GM21717 (cell line): ENCODE data around the gene CPLANE2.
A peak's percentile ranks its signal among the peaks of the same experiment; 100 is the strongest.
"Not testable (repeated sequence)": the region's sequence is repeated elsewhere in the genome, so short reads cannot be mapped to it uniquely, and the experiment has no call there.

Experiments used
- ATAC-seq: cut with Tn5 transposase; IDR thresholded peaks from one replicate; pipeline ENCODE4 v1.9.1; 2021; ENCODE audit warnings: mild to moderate bottlenecking, moderate library complexity; ENCODE audit not compliant: unreplicated experiment

CPLANE2 gene

GRCh38 chr1:16249596-16250241 lies 12.7 kb upstream of the CPLANE2 start:
- no peak for ATAC-seq

GRCh38 chr1:16248603-16249516 lies 11.9 kb upstream of the CPLANE2 start:
- ATAC-seq = peak; percentile 44

DNA sequence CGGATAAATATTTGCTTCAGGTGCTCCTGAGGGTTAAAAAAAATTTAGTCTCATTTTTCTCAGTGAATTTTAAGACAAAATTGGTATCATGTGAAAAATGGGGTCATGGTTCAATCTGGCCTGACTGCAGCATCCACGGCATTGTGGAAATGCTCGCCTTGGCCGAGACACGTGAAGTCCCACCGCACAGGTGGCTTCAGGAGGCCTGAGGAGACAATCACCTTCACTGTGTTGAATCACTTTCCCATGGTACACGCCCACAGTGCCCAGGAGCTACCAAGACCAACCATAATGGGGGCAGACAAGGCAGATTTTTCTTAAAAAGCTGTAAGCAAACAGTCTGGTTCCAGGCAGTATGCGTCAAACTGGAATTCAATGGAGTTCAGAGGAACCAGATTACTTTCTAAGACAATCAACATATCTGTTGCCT lies 11.0 kb upstream of the CPLANE2 start:
- ATAC-seq = no peak

DNA sequence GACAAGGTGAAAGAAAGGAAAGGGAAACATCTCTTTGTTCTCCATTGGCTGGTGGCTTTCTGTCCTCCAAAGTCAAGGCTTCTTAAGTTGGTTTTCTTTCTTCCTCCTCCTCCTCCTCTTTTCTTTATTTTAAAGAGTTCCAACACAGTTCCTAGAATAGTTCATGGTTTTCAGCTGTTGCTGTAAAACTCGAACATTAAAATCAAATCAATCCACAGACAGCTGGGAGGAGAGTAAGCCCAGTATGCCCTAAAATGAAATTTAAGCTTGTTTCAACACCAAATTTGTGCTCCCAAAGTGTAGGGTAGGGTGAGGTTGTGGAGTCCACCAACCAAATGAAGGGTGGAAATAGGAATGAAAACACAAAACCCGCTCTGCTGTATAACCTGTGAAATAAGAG lies 10.5 kb upstream of the CPLANE2 start:
- ATAC-seq = no peak

DNA sequence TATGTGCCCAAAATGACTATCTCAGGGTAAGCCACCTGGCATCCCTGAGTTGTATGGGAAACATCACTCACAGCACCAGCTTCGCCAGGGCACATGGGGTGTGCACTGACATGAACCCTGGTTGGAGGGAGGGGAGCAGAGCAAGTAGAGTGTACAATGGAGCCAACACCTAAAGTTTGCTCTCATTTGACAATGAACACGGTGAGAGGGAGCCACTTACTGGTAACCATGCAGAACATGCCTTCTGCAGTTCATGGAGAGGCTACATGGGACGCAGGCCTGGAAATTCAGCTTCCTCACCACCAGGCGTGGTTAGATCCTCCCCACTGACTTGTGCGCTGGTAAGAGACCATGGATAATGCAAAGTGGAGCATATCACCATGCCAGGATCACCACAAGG lies 10.0 kb upstream of the CPLANE2 start:
- no peak for ATAC-seq

GRCh38 chr1:16246239-16246638 lies 9.3 kb upstream of the CPLANE2 start:
- ATAC-seq = not testable (repeated sequence)

- ATAC-seq = no peak
These were observed 8.7 kb upstream of the CPLANE2 start for GRCh38 chr1:16245476-16246196.

DNA sequence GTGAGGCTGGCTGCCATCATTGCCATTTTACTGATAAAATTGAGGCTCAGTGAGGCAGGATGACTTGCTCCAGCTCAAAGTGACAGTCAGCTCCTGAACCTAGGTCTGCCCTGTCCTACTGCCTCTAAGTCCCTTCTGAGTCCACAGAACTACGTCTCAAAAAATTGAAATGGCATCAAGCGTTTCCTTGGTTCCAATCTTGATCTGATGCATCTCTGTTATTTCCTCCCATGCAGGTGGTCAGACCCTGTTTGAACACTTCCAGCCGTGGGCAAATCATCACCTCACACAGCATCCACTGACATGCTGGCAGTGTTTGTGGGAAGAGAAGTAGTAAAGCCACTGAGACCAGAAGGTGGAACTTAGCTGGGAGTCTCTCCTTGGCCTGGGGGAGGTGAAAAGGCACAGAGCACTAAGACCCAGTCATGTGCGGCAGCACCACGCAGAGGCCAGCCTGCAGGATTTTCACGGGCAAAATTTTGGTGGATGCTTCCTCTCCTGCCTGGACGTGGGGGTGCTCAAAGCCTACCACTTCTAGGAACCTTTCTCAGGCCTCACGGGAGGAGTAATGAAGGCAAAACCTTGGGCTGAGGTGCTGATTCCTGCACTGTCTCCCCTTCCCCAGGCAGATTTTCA lies 7.8 kb upstream of the CPLANE2 start:
- no peak for ATAC-seq

- no peak for ATAC-seq
These were observed 7.1 kb upstream of the CPLANE2 start for GRCh38 chr1:16243936-16244649.

DNA sequence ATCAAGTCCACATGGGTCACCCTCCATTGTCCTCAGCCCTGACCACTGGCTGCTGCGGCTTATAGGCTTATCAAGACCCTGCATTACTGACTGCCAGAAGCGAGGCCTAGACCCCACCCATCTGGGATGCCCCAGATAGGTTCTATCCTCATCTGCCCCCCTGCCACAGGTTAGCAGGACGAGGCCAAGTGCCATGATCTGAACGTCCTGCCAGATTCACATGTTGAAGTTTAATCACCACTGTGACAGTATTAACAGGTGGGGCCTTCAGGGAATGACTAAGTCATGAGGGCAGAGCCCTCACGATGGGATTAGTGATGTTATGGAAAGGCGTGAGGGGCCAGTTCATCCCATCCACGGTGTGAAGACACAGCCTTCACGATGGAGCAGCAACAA lies 6.2 kb upstream of the CPLANE2 start:
- ATAC-seq = no peak

- no peak for ATAC-seq
These were observed 5.7 kb upstream of the CPLANE2 start for GRCh38 chr1:16242556-16243214.

DNA sequence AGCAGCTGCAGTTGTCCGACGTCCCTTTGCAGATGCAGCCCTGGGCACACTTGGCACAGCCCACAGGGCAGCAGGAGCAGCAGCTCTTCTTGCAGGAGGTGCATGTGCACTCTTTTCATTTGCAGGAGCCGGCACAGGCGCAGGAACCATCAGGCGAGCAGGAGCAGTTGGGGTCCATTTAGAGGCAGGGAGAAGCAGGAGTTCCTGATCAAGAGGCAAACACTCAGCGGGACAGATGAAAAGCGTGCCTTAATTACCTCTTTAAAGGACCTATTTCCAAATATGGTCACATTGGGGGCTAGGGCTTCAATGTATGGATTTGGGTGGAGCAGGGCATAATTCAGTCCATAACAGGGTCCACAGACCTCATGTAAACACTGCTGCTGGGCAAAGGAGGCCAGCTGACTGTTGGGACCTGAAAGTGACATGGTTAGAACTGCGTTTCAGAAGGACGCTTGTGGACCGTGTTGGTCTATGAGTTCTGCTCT lies 4.3 kb upstream of the CPLANE2 start:
- ATAC-seq = no peak

- no peak for ATAC-seq
These were observed 3.0 kb upstream of the CPLANE2 start for GRCh38 chr1:16239972-16240491.

DNA sequence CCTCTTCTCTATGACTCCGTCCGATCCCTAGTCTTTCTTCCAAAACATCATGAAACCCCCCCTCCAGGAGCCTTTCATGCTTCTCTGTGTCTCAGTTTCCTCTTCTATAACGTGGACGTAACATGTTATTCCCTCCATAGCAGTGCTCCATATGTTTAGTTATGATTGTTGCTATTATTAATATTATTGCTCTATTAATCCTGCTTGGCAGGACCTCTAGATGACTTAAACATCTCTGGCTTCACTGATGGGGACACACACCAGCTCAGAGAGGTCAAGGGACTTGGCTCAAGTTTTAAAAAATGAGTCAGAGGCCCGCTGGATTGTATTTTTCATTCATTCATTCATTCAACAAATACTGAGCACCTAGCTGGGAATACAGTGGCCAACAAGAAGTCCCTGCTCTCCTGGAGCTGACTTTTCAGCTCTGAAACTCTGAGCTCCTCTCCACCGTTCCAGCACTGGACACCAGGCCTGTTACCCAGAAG lies 404 bp upstream of the CPLANE2 start:
- ATAC-seq = no peak

DNA sequence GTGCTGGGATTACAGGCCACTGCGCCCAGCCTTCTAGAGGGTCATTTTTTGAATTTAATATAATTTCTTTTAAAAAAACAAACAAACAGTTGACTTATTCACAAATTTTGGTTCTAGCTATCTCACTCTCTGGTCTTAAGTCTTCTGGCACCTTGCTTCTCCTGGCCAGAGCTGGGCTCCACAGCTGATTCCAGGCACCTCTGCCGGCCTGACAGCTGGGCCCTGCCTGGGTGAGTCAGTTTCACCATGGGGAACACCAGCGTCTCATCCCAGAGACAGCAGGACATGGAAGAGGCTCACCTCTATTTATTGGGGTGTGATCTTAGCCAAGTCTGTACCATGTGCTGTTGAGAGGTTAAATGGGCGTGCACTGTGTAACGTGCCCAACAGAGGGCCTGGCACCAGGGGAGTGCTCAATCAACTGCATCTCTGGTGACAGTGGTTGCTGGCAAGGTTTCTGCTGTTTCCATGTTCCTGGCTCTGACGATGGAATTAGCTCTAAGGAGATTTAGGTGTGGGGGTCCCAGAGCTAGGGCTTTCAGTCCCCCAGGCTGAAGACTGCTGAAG lies 956 bp downstream of the CPLANE2 start:
- ATAC-seq = peak; percentile 47

GRCh38 chr1:16235347-16235746 lies 1.6 kb downstream of the CPLANE2 start:
- no peak for ATAC-seq

GRCh38 chr1:16233431-16233830 lies 3.6 kb downstream of the CPLANE2 start:
- no peak for ATAC-seq

DNA sequence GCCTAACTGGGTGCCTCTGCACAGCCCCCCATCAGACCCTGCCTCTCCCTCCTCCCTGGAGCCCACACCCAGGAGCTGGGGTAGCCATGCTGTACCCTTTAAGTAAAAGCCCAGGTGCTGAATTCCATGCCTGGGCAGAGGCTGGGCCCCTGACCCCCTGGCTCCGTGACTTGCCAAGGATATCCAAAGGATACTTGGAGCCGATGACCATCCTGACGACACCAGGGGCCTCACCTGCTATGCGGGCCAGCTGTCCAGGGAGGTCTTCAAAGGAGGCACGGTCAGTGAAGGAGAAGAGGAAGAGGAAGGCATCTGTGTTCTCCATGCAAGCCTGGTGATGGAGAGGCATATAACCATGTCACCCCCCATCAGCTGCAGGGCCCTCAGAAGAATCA lies 4.7 kb downstream of the CPLANE2 start:
- ATAC-seq = no peak
